ENCODE data around the gene KCTD10. TPM values are rescaled to one million over a fixed set of nuclear protein-coding genes. Genes with fewer than 3 reads are reported as not detected.

KCTD10 gene
- total RNA-seq, 1 donor from 2014 or later: 21.5 TPM

GRCh38 chr12:109521831-109522230 lies 44.7 kb upstream of the KCTD10 start:
- H3K36me3 ChIP-seq: peaks cover 82% of the 10 kb centered on the region
- no peak for DNase-seq
- H3K4me1 ChIP-seq: peaks cover 64% of the 10 kb centered on the region
- intact Hi-C loops (cut with micrococcal nuclease): no loop called here
- H3K4me3 ChIP-seq: no peak overlapping the region
- H3K9me3 ChIP-seq (replicated peaks): no peaks in the 10 kb centered on the region
- no peaks in the 10 kb centered on the region for H3K27me3 ChIP-seq (ENCODE audit: low read depth)
- peak overlapping the region; percentile 72 for H3K27ac ChIP-seq (replicated peaks)
- no peak for TF ChIP-seq CTCF (IDR thresholded peaks at IDR 0.05; ENCODE audit: borderline replicate concordance)

GRCh38 chr12:109519787-109520186 lies 42.7 kb upstream of the KCTD10 start:
- no peak for TF ChIP-seq CTCF (IDR thresholded peaks at IDR 0.05; ENCODE audit: borderline replicate concordance)
- no peak for DNase-seq
- H3K4me1 ChIP-seq: peaks cover 64% of the 10 kb centered on the region
- intact Hi-C loops (cut with micrococcal nuclease): loop anchor here (10.0 kb wide), 1 partner anchor 255 kb away; no protein-coding TSS in a partner anchor
- peak overlapping the region; percentile 88 for H3K27ac ChIP-seq (replicated peaks)
- H3K27me3 ChIP-seq (ENCODE audit: low read depth): no peaks in the 10 kb centered on the region
- H3K36me3 ChIP-seq: peaks cover 80% of the 10 kb centered on the region
- no peaks in the 10 kb centered on the region for H3K9me3 ChIP-seq (replicated peaks)
- no peak overlapping the region for H3K4me3 ChIP-seq

GRCh38 chr12:109518820-109519665 lies 41.9 kb upstream of the KCTD10 start:
- peak; percentile 90 for TF ChIP-seq CTCF (IDR thresholded peaks at IDR 0.05; ENCODE audit: borderline replicate concordance)
- intact Hi-C loops (cut with micrococcal nuclease): loop anchor here (10.0 kb wide), 1 partner anchor 256 kb away; no protein-coding TSS in a partner anchor
- Histone ChIP-seq H3K4me1 (peaks cover 63% of the 10 kb centered on the region), H3K36me3 (peaks cover 80% of the 10 kb centered on the region), H3K27me3 (ENCODE audit: low read depth) (no peaks in the 10 kb centered on the region), H3K9me3 (replicated peaks) (no peaks in the 10 kb centered on the region), H3K27ac (replicated peaks) (peak overlapping the region; percentile 88), H3K4me3 (no peak overlapping the region)
- DNase-seq: peak; percentile 59

- no peak for TF ChIP-seq CTCF (IDR thresholded peaks at IDR 0.05; ENCODE audit: borderline replicate concordance)
- Histone ChIP-seq H3K27ac (replicated peaks) (peak overlapping the region; percentile 88), H3K27me3 (ENCODE audit: low read depth) (no peaks in the 10 kb centered on the region), H3K4me3 (no peak overlapping the region), H3K9me3 (replicated peaks) (no peaks in the 10 kb centered on the region), H3K36me3 (peaks cover 80% of the 10 kb centered on the region), H3K4me1 (peaks cover 51% of the 10 kb centered on the region)
- DNase-seq: no peak
- intact Hi-C loops (cut with micrococcal nuclease): loop anchor here (10.0 kb wide), 1 partner anchor 257 kb away; no protein-coding TSS in a partner anchor
Observed at GRCh38 chr12:109517619-109518018, 40.5 kb upstream of the KCTD10 start.

- no peak for TF ChIP-seq CTCF (IDR thresholded peaks at IDR 0.05; ENCODE audit: borderline replicate concordance)
- no peaks in the 10 kb centered on the region for H3K9me3 ChIP-seq (replicated peaks)
- H3K4me3 ChIP-seq: no peak overlapping the region
- no peaks in the 10 kb centered on the region for H3K27me3 ChIP-seq (ENCODE audit: low read depth)
- DNase-seq: no peak
- intact Hi-C loops (cut with micrococcal nuclease): loop anchor here (10.0 kb wide), 1 partner anchor 261 kb away; no protein-coding TSS in a partner anchor
- peaks cover 93% of the 10 kb centered on the region for H3K36me3 ChIP-seq
- peaks cover 20% of the 10 kb centered on the region for H3K4me1 ChIP-seq
- no peak overlapping the region for H3K27ac ChIP-seq (replicated peaks)
Observed at GRCh38 chr12:109513977-109514376, 36.9 kb upstream of the KCTD10 start.
